Thoracic aorta (tissue), 2 donors: ENCODE data around the gene ANP32E. TPM values are rescaled to one million over a fixed set of nuclear protein-coding genes. Genes with fewer than 3 reads are reported as not detected.

Source experiments
- ATAC-seq: fragments of 150-250 bp; one replicate; pipeline ENCODE4 v1.8.0; 2017; ENCODE audit warnings: low read depth; ENCODE audit not compliant: insufficient number of reproducible peaks, low FRiP score
- DNase-seq: peaks from one replicate; pipeline ENCODE4 v3.0.0-alpha.2; 2020; ENCODE audit warnings: low spot score
- H3K27ac ChIP-seq, 2 donors: fragments of 200-600 bp; sonication (generic); 1 replicate in 1 of 2; 2 replicates in 1 of 2; pipeline ENCODE4 v1.5.1; 2016; ENCODE audit warnings: mild to moderate bottlenecking in 2 of 2, moderate library complexity in 2 of 2
- H3K27me3 ChIP-seq: fragments of 200-600 bp; sonication (generic); replicated peaks from 2 replicates; pipeline ENCODE4 v1.6.0; 2016; ENCODE audit warnings: mild to moderate bottlenecking; ENCODE audit not compliant: insufficient read depth
- H3K36me3 ChIP-seq: fragments of 200-600 bp; sonication (generic); one replicate; pipeline ENCODE4 v1.5.1; 2016
- H3K4me1 ChIP-seq, 2 donors: fragments of 200-600 bp; sonication (generic); 1 replicate in 1 of 2; 2 replicates in 1 of 2; pipeline versions ENCODE4 v1.5.1 to v1.6.0; 2016; ENCODE audit warnings: low read depth in 2 of 2, mild to moderate bottlenecking in 1 of 2; ENCODE audit not compliant: control insufficient read depth in 1 of 2
- H3K4me3 ChIP-seq: fragments of 200-600 bp; sonication (generic); 2 replicates; pipeline ENCODE4 v1.5.1; 2016; ENCODE audit warnings: mild to moderate bottlenecking
- H3K9me3 ChIP-seq: fragments of 200-600 bp; sonication (generic); 2 replicates; pipeline ENCODE4 v1.5.1; 2016
- total RNA-seq, 2 donors: library from RNA; depleted of rRNA; stranded (reverse); fragments of >200 nt; gene quantifications; one replicate each; pipeline versions ENCODE4 v1.1.0 to v1.2.3, GENCODE V29; 2016
- TF ChIP-seq, protein P1 (sequence below): fragments of 200-600 bp; sonication (generic); IDR thresholded peaks from one replicate; pipeline ENCODE4 v1.5.1; 2019; ENCODE audit warnings: antibody characterized with exemption

The ANP32E gene
- 10 to 100 TPM; 10.7 to 22.2 TPM for total RNA-seq

DNA sequence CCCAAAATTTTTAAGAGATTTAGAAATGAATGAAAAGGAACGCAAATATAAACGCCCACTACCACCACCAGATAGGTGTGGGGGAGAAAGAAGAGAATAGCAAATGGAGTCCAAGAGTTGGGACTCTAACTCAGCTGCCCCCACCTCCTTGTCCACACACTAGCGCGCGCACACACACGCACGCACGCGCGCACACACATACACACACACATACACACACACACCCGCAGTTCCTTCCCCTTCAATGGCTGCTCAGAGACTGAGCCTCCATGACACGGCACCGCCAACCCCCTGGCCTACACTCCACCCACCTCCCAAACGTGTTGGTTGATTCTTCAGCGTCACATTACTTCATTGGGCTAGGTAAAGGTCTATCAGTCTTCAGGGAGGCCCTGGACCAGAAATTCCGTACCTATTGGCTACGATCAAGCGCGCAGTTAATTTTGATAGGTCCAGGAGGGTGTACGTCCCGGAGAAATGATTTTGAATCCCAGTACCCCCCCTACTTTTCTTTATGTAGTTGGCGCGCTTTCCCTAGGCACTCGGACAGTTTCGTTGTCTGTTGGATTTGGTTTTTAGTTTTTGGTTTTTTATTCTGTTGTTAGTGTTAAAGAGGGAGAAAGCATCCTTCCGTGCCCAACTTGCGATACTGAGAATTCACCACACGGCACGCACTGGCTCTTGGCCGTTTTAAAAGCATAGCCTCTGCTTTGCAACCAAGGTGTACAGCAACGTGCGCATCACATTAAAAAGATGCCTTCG, at the start of gene ANP32E:
TSS of gene ANP32E (minus strand) at position 261 of the 762 bp plus-strand sequence. CDS start 326 bp downstream, outside the sequence.
- Histone ChIP-seq H3K9me3 (no peaks in the 10 kb centered on the region), H3K36me3 (no peaks in the 10 kb centered on the region), H3K27ac (peak within 1 kb of the TSS; percentile 98), H3K4me1 (peaks cover 0 to 12% of the 10 kb centered on the region in 2 donors), H3K4me3 (peak within 1 kb of the TSS; percentile 82), H3K27me3 (no peaks in the 10 kb centered on the region)
- DNase-seq (peak; percentile 88), ATAC-seq (peak; percentile 98)
- TF ChIP-seq, protein P1, sequence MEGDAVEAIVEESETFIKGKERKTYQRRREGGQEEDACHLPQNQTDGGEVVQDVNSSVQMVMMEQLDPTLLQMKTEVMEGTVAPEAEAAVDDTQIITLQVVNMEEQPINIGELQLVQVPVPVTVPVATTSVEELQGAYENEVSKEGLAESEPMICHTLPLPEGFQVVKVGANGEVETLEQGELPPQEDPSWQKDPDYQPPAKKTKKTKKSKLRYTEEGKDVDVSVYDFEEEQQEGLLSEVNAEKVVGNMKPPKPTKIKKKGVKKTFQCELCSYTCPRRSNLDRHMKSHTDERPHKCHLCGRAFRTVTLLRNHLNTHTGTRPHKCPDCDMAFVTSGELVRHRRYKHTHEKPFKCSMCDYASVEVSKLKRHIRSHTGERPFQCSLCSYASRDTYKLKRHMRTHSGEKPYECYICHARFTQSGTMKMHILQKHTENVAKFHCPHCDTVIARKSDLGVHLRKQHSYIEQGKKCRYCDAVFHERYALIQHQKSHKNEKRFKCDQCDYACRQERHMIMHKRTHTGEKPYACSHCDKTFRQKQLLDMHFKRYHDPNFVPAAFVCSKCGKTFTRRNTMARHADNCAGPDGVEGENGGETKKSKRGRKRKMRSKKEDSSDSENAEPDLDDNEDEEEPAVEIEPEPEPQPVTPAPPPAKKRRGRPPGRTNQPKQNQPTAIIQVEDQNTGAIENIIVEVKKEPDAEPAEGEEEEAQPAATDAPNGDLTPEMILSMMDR, result peak; percentile 44

DNA sequence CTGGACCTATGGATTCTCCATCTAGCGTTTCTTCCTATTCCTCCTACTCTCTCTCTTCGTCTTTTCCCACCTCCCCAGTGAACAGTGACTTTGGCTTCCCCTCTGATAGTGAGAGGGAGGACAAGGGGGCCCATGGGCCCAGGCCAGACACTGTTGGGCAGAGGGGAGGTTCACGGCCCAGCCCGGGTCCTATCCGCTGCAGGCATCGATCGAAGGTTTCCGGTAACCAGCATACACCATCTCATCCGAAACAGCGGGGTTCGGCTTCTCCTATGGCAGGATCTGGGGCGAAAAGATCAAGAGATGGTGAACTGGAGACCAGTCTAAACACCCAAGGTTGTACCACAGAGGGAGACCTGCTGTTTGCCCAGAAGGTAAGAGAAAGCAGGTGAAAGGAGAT, 47.3 kb upstream of the ANP32E start:
- Histone ChIP-seq H3K9me3 (no peaks in the 10 kb centered on the region), H3K4me3 (peak overlapping the region; percentile 77), H3K27ac (peak overlapping the region; percentile 96 to 97), H3K36me3 (peaks cover 5% of the 10 kb centered on the region), H3K27me3 (no peaks in the 10 kb centered on the region), H3K4me1 (peaks cover 10 to 22% of the 10 kb centered on the region in 2 donors)
- DNase-seq (no peak), ATAC-seq (no peak)
- TF ChIP-seq, protein P1, result no peak

DNA sequence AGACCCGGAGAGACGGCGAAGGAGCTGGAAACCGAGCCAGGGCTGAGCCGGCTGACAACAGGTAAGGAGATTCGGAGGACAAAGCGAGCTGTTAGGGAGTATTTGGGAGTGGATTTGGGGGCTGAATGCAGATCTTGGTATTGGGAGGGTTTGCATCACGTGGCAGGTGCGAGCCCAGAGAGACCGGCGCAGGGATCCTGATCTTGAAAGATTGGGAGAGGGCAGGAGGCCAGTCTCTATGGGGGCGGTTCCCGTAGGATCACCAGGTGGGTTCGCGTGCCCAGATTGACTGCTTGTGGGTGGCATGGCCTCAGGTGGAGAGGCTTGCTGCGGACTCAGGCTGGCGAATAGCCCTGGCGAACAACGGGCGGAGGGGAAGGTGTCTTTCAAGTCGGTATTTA, 46.6 kb upstream of the ANP32E start:
- H3K4me3 ChIP-seq, result peak overlapping the region; percentile 77
- H3K27me3 ChIP-seq, result no peaks in the 10 kb centered on the region
- peak; percentile 8 for ATAC-seq
- no peak for DNase-seq
- peak overlapping the region; percentile 96 to 97 for H3K27ac ChIP-seq
- H3K36me3 ChIP-seq, result peaks cover 5% of the 10 kb centered on the region
- H3K9me3 ChIP-seq, result no peaks in the 10 kb centered on the region
- peaks cover 10 to 22% of the 10 kb centered on the region in 2 donors for H3K4me1 ChIP-seq
- TF ChIP-seq, protein P1, result no peak

DNA sequence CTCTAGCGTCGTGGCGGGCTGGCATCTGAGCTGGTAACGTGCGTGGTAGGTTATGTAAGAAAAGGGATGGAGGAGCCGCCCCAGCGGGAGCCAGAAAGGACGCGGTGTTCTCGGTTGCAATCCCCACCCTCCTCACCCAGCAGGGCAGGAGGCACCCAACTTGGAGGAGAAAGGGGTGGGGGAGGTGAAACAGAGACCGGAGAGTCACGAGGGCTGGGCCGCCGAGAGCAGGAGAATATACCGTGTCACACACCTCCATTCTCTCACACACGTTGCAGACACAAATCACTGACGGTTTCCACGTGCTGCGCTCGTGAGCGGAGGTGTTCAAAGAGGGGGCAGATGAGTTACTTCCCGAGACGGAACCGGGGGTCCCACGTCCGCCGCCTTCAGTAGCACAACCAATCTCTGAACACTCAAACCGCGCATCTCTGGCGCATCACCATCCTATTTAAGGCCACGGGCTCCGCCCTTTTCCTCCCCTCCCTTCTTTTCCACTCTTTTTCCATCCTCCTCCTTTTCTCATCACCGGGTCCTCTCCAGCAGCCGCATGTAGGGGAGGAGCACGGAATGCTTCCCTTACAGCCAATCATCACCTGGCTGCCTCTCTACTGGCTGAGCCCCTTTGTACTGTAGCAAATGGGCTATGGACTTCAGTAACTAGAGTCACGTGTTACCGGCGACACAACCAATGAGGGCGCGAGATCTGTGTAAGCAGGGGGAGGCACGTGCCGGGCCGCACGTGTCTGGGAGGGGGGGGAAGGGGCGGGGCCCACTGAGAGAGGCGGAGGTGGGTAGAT, 46.0 kb upstream of the ANP32E start, which contains the start of gene CIART:
TSS of gene CIART (plus strand) at position 797 of the 800 bp plus-strand sequence. CDS start 714 bp downstream, outside the sequence.
- ATAC-seq (peak; percentile 99), DNase-seq (peak; percentile 97)
- Histone ChIP-seq H3K27me3 (no peaks in the 10 kb centered on the region), H3K36me3 (peaks cover 5% of the 10 kb centered on the region), H3K4me3 (peak within 1 kb of the TSS; percentile 77), H3K9me3 (no peaks in the 10 kb centered on the region), H3K27ac (peak within 1 kb of the TSS; percentile 96 to 97), H3K4me1 (peaks cover 10 to 22% of the 10 kb centered on the region in 2 donors)
- TF ChIP-seq, protein P1, result no peak

DNA sequence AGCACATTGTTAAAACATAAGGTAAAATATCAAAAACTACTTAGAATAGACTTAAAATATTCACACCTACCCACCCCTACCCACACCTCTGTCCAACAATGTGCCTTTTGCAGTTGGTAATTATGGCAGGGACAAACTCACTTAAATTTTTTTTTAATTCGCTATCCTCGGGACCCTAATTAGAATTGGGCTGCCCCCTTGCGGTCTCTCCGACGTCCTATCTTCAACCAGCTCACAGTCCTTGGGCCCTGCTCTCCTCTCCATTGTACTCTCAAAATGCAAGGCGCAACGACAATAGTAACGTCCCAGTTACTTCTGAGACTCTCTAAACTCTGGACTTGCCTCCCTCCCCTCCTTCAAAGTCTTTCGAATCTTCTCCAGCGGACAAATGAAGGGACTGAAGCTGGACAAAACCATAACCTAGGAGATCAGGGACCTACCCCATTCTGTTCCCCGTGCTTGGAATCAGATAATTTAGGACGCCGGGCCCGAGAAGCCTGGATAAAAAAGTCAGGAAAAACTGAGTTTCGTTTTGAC, 45.4 kb upstream of the ANP32E start:
- peak; percentile 29 for ATAC-seq

More for the DNA sequence above, 45.4 kb upstream of the ANP32E start:
- H3K4me3 ChIP-seq, result peak overlapping the region; percentile 77
- peaks cover 10 to 22% of the 10 kb centered on the region in 2 donors for H3K4me1 ChIP-seq
- peaks cover under 1% of the 10 kb centered on the region for H3K36me3 ChIP-seq
- peak; percentile 42 for DNase-seq
- no peaks in the 10 kb centered on the region for H3K27me3 ChIP-seq
- H3K9me3 ChIP-seq, result no peaks in the 10 kb centered on the region
- TF ChIP-seq, protein P1, result peak; percentile 68
- H3K27ac ChIP-seq, result peak overlapping the region; percentile 96 to 97
